ENCODE results near the gene NEIL1. TPM values are rescaled to one million over a fixed set of nuclear protein-coding genes. Genes with fewer than 3 reads are reported as not detected.

NEIL1 gene
- total and polyA plus RNA-seq, 2 donors (not counting 1 experiment from before 2014, with no cell fraction given): 0.68 to 6.3 TPM

DNA sequence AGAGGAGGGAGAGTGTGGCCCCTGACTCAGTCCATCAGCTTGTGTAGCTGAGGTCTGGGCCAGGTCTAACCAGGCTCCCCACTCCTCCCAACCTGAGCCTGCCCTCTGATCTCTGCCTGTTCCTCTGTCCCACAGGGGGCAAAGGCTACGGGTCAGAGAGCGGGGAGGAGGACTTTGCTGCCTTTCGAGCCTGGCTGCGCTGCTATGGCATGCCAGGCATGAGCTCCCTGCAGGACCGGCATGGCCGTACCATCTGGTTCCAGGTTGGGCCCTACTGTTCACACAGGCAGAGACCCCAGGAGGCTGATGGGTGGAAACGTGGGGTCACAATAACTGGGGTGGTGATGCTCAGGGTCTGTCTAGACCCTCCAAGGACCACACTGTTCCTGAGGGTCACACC lies 6.8 kb downstream of the NEIL1 start:
- Histone ChIP-seq H3K27me3 (ENCODE audit: control insufficient read depth, insufficient read depth, low read length) (peaks cover 3% of the 10 kb centered on the region), H3K4me2 (ENCODE audit: extremely low read depth, insufficient read depth, low read length) (no peak overlapping the region), H3K9me3 (ENCODE audit: control insufficient read depth, insufficient read depth, low read depth, low read length) (no peaks in the 10 kb centered on the region), H2AFZ (ENCODE audit: low read length) (no peak overlapping the region), H3K4me3 (replicated peaks in 1 of 4; ENCODE audit: control extremely low read depth in 1 of 4, insufficient read depth in 1 of 4, low read depth in 3 of 4, low read length in 4 of 4) (no peak overlapping the region), H3K27ac (ENCODE audit: insufficient read depth, low read length) (no peak overlapping the region), H4K20me1 (ENCODE audit: control insufficient read depth, extremely low read depth, insufficient read depth, low read length) (no peaks in the 10 kb centered on the region), H3K9ac (ENCODE audit: insufficient read depth, low read length) (no peak overlapping the region), H3K4me1 (ENCODE audit: control insufficient read depth, extremely low read depth, insufficient read depth, low read length) (no peaks in the 10 kb centered on the region), H3K79me2 (ENCODE audit: control insufficient read depth, insufficient read depth, low read length) (no peaks in the 10 kb centered on the region), H3K36me3 (ENCODE audit: control insufficient read depth, insufficient read depth, low read length) (peaks cover 8% of the 10 kb centered on the region)
- DNase-seq (ENCODE audit: low read depth in 2 of 2): no peak
- TF ChIP-seq, protein P1, sequence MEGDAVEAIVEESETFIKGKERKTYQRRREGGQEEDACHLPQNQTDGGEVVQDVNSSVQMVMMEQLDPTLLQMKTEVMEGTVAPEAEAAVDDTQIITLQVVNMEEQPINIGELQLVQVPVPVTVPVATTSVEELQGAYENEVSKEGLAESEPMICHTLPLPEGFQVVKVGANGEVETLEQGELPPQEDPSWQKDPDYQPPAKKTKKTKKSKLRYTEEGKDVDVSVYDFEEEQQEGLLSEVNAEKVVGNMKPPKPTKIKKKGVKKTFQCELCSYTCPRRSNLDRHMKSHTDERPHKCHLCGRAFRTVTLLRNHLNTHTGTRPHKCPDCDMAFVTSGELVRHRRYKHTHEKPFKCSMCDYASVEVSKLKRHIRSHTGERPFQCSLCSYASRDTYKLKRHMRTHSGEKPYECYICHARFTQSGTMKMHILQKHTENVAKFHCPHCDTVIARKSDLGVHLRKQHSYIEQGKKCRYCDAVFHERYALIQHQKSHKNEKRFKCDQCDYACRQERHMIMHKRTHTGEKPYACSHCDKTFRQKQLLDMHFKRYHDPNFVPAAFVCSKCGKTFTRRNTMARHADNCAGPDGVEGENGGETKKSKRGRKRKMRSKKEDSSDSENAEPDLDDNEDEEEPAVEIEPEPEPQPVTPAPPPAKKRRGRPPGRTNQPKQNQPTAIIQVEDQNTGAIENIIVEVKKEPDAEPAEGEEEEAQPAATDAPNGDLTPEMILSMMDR (conservative IDR thresholded peaks at IDR 0.05 in 1 of 2, IDR thresholded peaks at IDR 0.05 in 1 of 2; ENCODE audit: low read depth in 1 of 2, low read length in 2 of 2): no peak
- no peak for TF ChIP-seq EZH2 (IDR thresholded peaks at IDR 0.05; ENCODE audit: low read length, missing control alignments)

DNA sequence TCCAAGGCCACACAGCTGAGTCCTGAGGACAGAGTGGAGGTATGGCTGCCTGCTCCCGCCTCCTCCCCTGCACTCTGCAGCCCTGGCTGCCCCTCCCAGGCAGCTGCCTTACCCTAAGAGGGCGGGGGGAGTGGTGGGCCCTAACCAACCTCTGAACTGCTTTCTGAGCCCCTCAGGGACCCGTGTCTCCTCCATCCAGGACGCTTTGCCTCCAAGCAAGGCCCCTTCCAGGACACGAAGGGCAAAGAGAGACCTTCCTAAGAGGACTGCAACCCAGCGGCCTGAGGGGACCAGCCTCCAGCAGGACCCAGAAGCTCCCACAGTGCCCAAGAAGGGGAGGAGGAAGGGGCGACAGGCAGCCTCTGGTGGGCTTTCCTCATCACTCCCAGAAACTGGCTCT lies 7.6 kb downstream of the NEIL1 start:
- Histone ChIP-seq H4K20me1 (ENCODE audit: control insufficient read depth, extremely low read depth, insufficient read depth, low read length) (no peaks in the 10 kb centered on the region), H3K27me3 (ENCODE audit: control insufficient read depth, insufficient read depth, low read length) (no peaks in the 10 kb centered on the region), H3K27ac (ENCODE audit: insufficient read depth, low read length) (no peak overlapping the region), H2AFZ (ENCODE audit: low read length) (no peak overlapping the region), H3K4me2 (ENCODE audit: extremely low read depth, insufficient read depth, low read length) (no peak overlapping the region), H3K4me3 (replicated peaks in 1 of 4; ENCODE audit: control extremely low read depth in 1 of 4, insufficient read depth in 1 of 4, low read depth in 3 of 4, low read length in 4 of 4) (no peak overlapping the region), H3K4me1 (ENCODE audit: control insufficient read depth, extremely low read depth, insufficient read depth, low read length) (no peaks in the 10 kb centered on the region), H3K9ac (ENCODE audit: insufficient read depth, low read length) (no peak overlapping the region), H3K79me2 (ENCODE audit: control insufficient read depth, insufficient read depth, low read length) (no peaks in the 10 kb centered on the region), H3K9me3 (ENCODE audit: control insufficient read depth, insufficient read depth, low read depth, low read length) (no peaks in the 10 kb centered on the region), H3K36me3 (ENCODE audit: control insufficient read depth, insufficient read depth, low read length) (peaks cover 11% of the 10 kb centered on the region)
- no peak for DNase-seq (ENCODE audit: low read depth in 2 of 2)
- no peak for TF ChIP-seq EZH2 (IDR thresholded peaks at IDR 0.05; ENCODE audit: low read length, missing control alignments)
- TF ChIP-seq, protein P1 (conservative IDR thresholded peaks at IDR 0.05 in 1 of 2, IDR thresholded peaks at IDR 0.05 in 1 of 2; ENCODE audit: low read depth in 1 of 2, low read length in 2 of 2): no peak

DNA sequence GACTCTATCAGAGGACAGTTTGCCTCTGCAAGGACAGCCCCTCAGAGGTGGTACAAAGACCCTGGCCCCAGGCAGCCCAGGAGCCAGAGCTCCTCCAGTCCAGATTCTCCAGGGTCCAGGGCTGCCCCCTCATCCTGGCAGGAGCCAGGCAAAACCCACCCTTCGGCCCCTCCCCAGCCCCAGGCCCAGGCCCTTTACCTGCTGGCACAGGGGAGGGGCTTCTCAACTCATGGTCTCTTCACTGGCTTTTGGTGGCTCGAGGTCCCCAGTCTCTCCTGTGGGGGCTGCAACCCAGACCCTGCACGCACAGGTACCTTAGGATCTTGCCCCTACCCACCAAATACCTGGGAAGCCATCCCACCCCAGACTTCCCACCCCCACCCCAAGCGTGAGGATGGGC lies 8.5 kb downstream of the NEIL1 start:
- Histone ChIP-seq H3K4me3 (replicated peaks in 1 of 4; ENCODE audit: control extremely low read depth in 1 of 4, insufficient read depth in 1 of 4, low read depth in 3 of 4, low read length in 4 of 4) (no peak overlapping the region), H3K9ac (ENCODE audit: insufficient read depth, low read length) (no peak overlapping the region), H3K79me2 (ENCODE audit: control insufficient read depth, insufficient read depth, low read length) (no peaks in the 10 kb centered on the region), H3K27ac (ENCODE audit: insufficient read depth, low read length) (no peak overlapping the region), H3K4me2 (ENCODE audit: extremely low read depth, insufficient read depth, low read length) (no peak overlapping the region), H3K36me3 (ENCODE audit: control insufficient read depth, insufficient read depth, low read length) (peaks cover 18% of the 10 kb centered on the region), H2AFZ (ENCODE audit: low read length) (no peak overlapping the region), H3K4me1 (ENCODE audit: control insufficient read depth, extremely low read depth, insufficient read depth, low read length) (no peaks in the 10 kb centered on the region), H4K20me1 (ENCODE audit: control insufficient read depth, extremely low read depth, insufficient read depth, low read length) (no peaks in the 10 kb centered on the region), H3K27me3 (ENCODE audit: control insufficient read depth, insufficient read depth, low read length) (no peaks in the 10 kb centered on the region), H3K9me3 (ENCODE audit: control insufficient read depth, insufficient read depth, low read depth, low read length) (no peaks in the 10 kb centered on the region)
- no peak for TF ChIP-seq EZH2 (IDR thresholded peaks at IDR 0.05; ENCODE audit: low read length, missing control alignments)
- TF ChIP-seq, protein P1 (conservative IDR thresholded peaks at IDR 0.05 in 1 of 2, IDR thresholded peaks at IDR 0.05 in 1 of 2; ENCODE audit: low read depth in 1 of 2, low read length in 2 of 2): no peak
- no peak for DNase-seq (ENCODE audit: low read depth in 2 of 2)

Data from fibroblast of lung (primary cell).